HEK293 (cell line): Measurements from ENCODE around the gene PHGDH.

Experiments used
- CTCF ChIA-PET: fragments of 350-600 bp; formaldehyde crosslinking; extraction: SDS; loops from one replicate; lab custom pipeline; 2021; ENCODE audit warnings: antibody characterized with exemption; lab: Yijun Ruan, JAX
- POLR2A ChIA-PET: fragments of 300-600 bp; formaldehyde crosslinking; extraction: SDS; loops from one replicate; lab custom pipeline; 2020; ENCODE audit warnings: antibody characterized with exemption, inconsistent platforms; lab: Yijun Ruan, JAX
- H3K27ac ChIP-seq: fragments of 200-500 bp; sonication (Bioruptor generic); 2 replicates; pipeline ENCODE4 v1.5.1; 2014; ENCODE audit warnings: low read depth, low read length, control low read depth, inconsistent platforms; ENCODE audit errors: extremely low read depth
- H3K36me3 ChIP-seq, 2 experiments: fragments of 200-500 bp in 1 of 2; sonication (Bioruptor generic) in 1 of 2; 1 replicate in 1 of 2; 2 replicates in 1 of 2; pipeline ENCODE4 v1.5.1; 2014 to 2017; ENCODE audit warnings: inconsistent platforms in 2 of 2, low read length in 2 of 2; ENCODE audit not compliant: control insufficient read depth in 2 of 2, insufficient read depth in 1 of 2
- H3K4me1 ChIP-seq: fragments of 200-500 bp; sonication (Bioruptor generic); 2 replicates; pipeline ENCODE4 v1.5.1; 2014; ENCODE audit warnings: mild to moderate bottlenecking, low read length, inconsistent platforms; ENCODE audit not compliant: control insufficient read depth, insufficient read depth
- H3K4me3 ChIP-seq: 2 replicates; pipeline ENCODE4 v1.5.1; 2011; ENCODE audit warnings: low read depth, mild to moderate bottlenecking, control low read depth, low read length, moderate library complexity
- H3K9me3 ChIP-seq: fragments of 200-500 bp; sonication (Bioruptor generic); 2 replicates; pipeline ENCODE4 v1.5.1; 2014; ENCODE audit warnings: low read depth, low read length, inconsistent platforms; ENCODE audit not compliant: control insufficient read depth, insufficient read depth
- BCL11A ChIP-seq: fragments of 450-650 bp; formaldehyde crosslinking; IDR thresholded peaks from 2 replicates; pipeline ENCODE4 v1.5.1; 2016; ENCODE audit warnings: low read depth, missing biosample characterization, missing genetic modification characterization
- KLF8 ChIP-seq: fragments of 450-650 bp; formaldehyde crosslinking; IDR thresholded peaks from 2 replicates; pipeline ENCODE4 v1.5.1; 2016; ENCODE audit warnings: missing biosample characterization, missing genetic modification characterization
- PRDM4 ChIP-seq: fragments of 450-650 bp; formaldehyde crosslinking; IDR thresholded peaks from 2 replicates; pipeline ENCODE4 v1.5.1; 2017; ENCODE audit warnings: missing biosample characterization, missing genetic modification characterization
- SETDB1 ChIP-seq: IDR thresholded peaks from one replicate; pipeline ENCODE4 v1.6.1; 2017; ENCODE audit warnings: mild to moderate bottlenecking, low read length, moderate library complexity, mixed read lengths; ENCODE audit not compliant: insufficient read length
- ZBTB44 ChIP-seq: fragments of 450-650 bp; IDR thresholded peaks from 2 replicates; pipeline ENCODE4 v1.5.1; 2018; ENCODE audit warnings: missing biosample characterization, mild to moderate bottlenecking, missing genetic modification characterization
- ZBTB8A ChIP-seq: fragments of 450-650 bp; formaldehyde crosslinking; IDR thresholded peaks from 2 replicates; pipeline ENCODE4 v1.5.1; 2016; ENCODE audit warnings: missing biosample characterization, missing genetic modification characterization
- ZNF146 ChIP-seq: fragments of 450-650 bp; formaldehyde crosslinking; IDR thresholded peaks from 2 replicates; pipeline ENCODE4 v1.5.1; 2016; ENCODE audit warnings: missing biosample characterization, missing genetic modification characterization
- ZNF16 ChIP-seq: fragments of 450-650 bp; formaldehyde crosslinking; IDR thresholded peaks from 2 replicates; pipeline ENCODE4 v1.5.1; 2016; ENCODE audit warnings: low read depth, missing biosample characterization, missing genetic modification characterization
- ZNF2 ChIP-seq: fragments of 450-650 bp; formaldehyde crosslinking; IDR thresholded peaks from 2 replicates; pipeline ENCODE4 v1.5.1; 2016; ENCODE audit warnings: missing biosample characterization, missing genetic modification characterization
- ZNF239 ChIP-seq: fragments of 450-650 bp; formaldehyde crosslinking; IDR thresholded peaks from 2 replicates; pipeline ENCODE4 v1.5.1; 2016; ENCODE audit warnings: missing biosample characterization, missing genetic modification characterization
- ZNF26 ChIP-seq: fragments of 450-650 bp; formaldehyde crosslinking; IDR thresholded peaks from 2 replicates; pipeline ENCODE4 v1.5.1; 2016; ENCODE audit warnings: missing biosample characterization, missing genetic modification characterization
- ZNF280C ChIP-seq: fragments of 450-650 bp; formaldehyde crosslinking; IDR thresholded peaks from 2 replicates; pipeline ENCODE4 v1.5.1; 2016; ENCODE audit warnings: missing biosample characterization, missing genetic modification characterization
- ZNF280D ChIP-seq: fragments of 450-650 bp; formaldehyde crosslinking; IDR thresholded peaks from 2 replicates; pipeline ENCODE4 v1.5.1; 2016; ENCODE audit warnings: missing biosample characterization, missing genetic modification characterization
- ZNF433 ChIP-seq: fragments of 450-650 bp; formaldehyde crosslinking; IDR thresholded peaks from 2 replicates; pipeline ENCODE4 v1.5.1; 2016; ENCODE audit warnings: missing biosample characterization, missing genetic modification characterization, low read depth
- ZNF488 ChIP-seq: fragments of 450-650 bp; formaldehyde crosslinking; IDR thresholded peaks from 2 replicates; pipeline ENCODE4 v1.5.1; 2016; ENCODE audit warnings: missing biosample characterization, missing genetic modification characterization
- ZNF561 ChIP-seq: fragments of 450-650 bp; IDR thresholded peaks from 2 replicates; pipeline ENCODE4 v1.5.1; 2018; ENCODE audit warnings: missing biosample characterization, missing genetic modification characterization, borderline replicate concordance
- ZNF623 ChIP-seq: fragments of 450-650 bp; formaldehyde crosslinking; IDR thresholded peaks from 2 replicates; pipeline ENCODE4 v1.5.1; 2016; ENCODE audit warnings: missing biosample characterization, missing genetic modification characterization
- ZNF791 ChIP-seq: fragments of 450-650 bp; formaldehyde crosslinking; IDR thresholded peaks from 2 replicates; pipeline ENCODE4 v1.5.1; 2016; ENCODE audit warnings: missing biosample characterization, missing genetic modification characterization
- ZNF843 ChIP-seq: fragments of 450-650 bp; formaldehyde crosslinking; IDR thresholded peaks from 2 replicates; pipeline ENCODE4 v1.5.1; 2016; ENCODE audit warnings: missing biosample characterization, missing genetic modification characterization
- ZSCAN23 ChIP-seq: fragments of 450-650 bp; formaldehyde crosslinking; IDR thresholded peaks from 2 replicates; pipeline ENCODE4 v1.5.1; 2016; ENCODE audit warnings: missing biosample characterization, missing genetic modification characterization

PHGDH gene

GRCh38 chr1:119725626-119726025, 13.9 kb downstream of the PHGDH start:
- POLR2A ChIA-PET = interaction anchor here (1.3 to 1.9 kb wide), 2 partner anchors 14 to 77 kb away, joined by 4 to 11 read pairs; partner anchors contain the start of genes PHGDH and ZNF697
- no peak overlapping the region for H3K4me3 ChIP-seq
- no peaks in the 10 kb centered on the region for H3K4me1 ChIP-seq
- H3K27ac ChIP-seq = no peak overlapping the region
- CTCF ChIA-PET = no interaction called here
- peaks cover 26 to 100% of the 10 kb centered on the region in 2 experiments for H3K36me3 ChIP-seq
- no peak for TF ChIP-seq ZNF280D (tag by site-specific recombination)
- no peak for TF ChIP-seq ZNF280C (tag by site-specific recombination)
- TF ChIP-seq ZSCAN23 = no peak
- no peak for TF ChIP-seq ZNF561 (tag by site-specific recombination)
- TF ChIP-seq ZNF239 (tag by site-specific recombination) = no peak
- no peak for TF ChIP-seq SETDB1
- no peak for TF ChIP-seq ZNF433 (tag by site-specific recombination)
- TF ChIP-seq ZNF623 (tag by site-specific recombination) = no peak
- no peak for TF ChIP-seq ZNF843
- no peak for TF ChIP-seq ZBTB44 (tag by site-specific recombination)
- no peak for TF ChIP-seq ZBTB8A (tag by site-specific recombination)
- TF ChIP-seq ZNF26 = no peak
- no peak for TF ChIP-seq BCL11A (tag by site-specific recombination)
- no peak for TF ChIP-seq ZNF488 (tag by site-specific recombination)
- no peaks in the 10 kb centered on the region for H3K9me3 ChIP-seq

GRCh38 chr1:119727991-119728390, 16.3 kb downstream of the PHGDH start:
- H3K36me3 ChIP-seq = peaks cover 19 to 100% of the 10 kb centered on the region in 2 experiments
- no peak overlapping the region for H3K27ac ChIP-seq
- no peaks in the 10 kb centered on the region for H3K4me1 ChIP-seq
- no peaks in the 10 kb centered on the region for H3K9me3 ChIP-seq
- POLR2A ChIA-PET = interaction anchor here (0.8 kb wide), 1 partner anchor 16 kb away, joined by 5 read pairs; the partner anchor contains the start of gene PHGDH
- CTCF ChIA-PET = interaction anchor here (1.0 kb wide), 1 partner anchor 16 kb away, joined by 5 read pairs; no protein-coding TSS in a partner anchor
- no peak overlapping the region for H3K4me3 ChIP-seq
- TF ChIP-seq KLF8 (tag by site-specific recombination) (no peak), ZNF791 (tag by site-specific recombination) (no peak), ZBTB8A (tag by site-specific recombination) (no peak), PRDM4 (tag by site-specific recombination) (no peak), ZNF16 (tag by site-specific recombination) (no peak), ZNF2 (tag by site-specific recombination) (no peak), ZNF146 (no peak), ZNF623 (tag by site-specific recombination) (no peak)
